Fibroblast of lung (primary cell): ENCODE data around the gene PMM2. TPM values are rescaled to one million over a fixed set of nuclear protein-coding genes. Genes with fewer than 3 reads are reported as not detected.

Source experiments
- DNase-seq, 2 donors: peaks; one replicate each; pipeline versions ENCODE4 v3.0.0 to v3.0.0-alpha.2; 2010; ENCODE audit warnings: low read depth in 2 of 2
- H2AFZ ChIP-seq: 2 replicates; pipeline ENCODE4 v1.5.1; 2012; ENCODE audit warnings: low read length, control low read depth, inconsistent platforms
- H3K27ac ChIP-seq: 2 replicates; pipeline ENCODE4 v1.5.1; 2011; ENCODE audit warnings: low read length, control low read depth; ENCODE audit not compliant: insufficient read depth
- H3K27me3 ChIP-seq: 2 replicates; pipeline ENCODE4 v1.5.1; 2011; ENCODE audit warnings: mild to moderate bottlenecking, low read length; ENCODE audit not compliant: control insufficient read depth, insufficient read depth
- H3K36me3 ChIP-seq: 2 replicates; pipeline ENCODE4 v1.5.1; 2011; ENCODE audit warnings: low read length; ENCODE audit not compliant: control insufficient read depth, insufficient read depth
- H3K4me1 ChIP-seq: 2 replicates; pipeline ENCODE4 v1.5.1; 2011; ENCODE audit warnings: low read length; ENCODE audit not compliant: control insufficient read depth, insufficient read depth; ENCODE audit errors: extremely low read depth
- H3K4me2 ChIP-seq: 2 replicates; pipeline ENCODE4 v1.5.1; 2011; ENCODE audit warnings: low read length, control low read depth; ENCODE audit not compliant: insufficient read depth; ENCODE audit errors: extremely low read depth
- H3K4me3 ChIP-seq, 4 experiments: fragments of 200-600 bp in 1 of 4; sonication (generic) in 1 of 4; replicated peaks in 1 of 4; 2 replicates each; pipeline ENCODE4 v1.5.1; 2011 to 2016; ENCODE audit warnings: low read length in 4 of 4, low read depth in 3 of 4, mild to moderate bottlenecking in 3 of 4, control low read depth in 2 of 4, inconsistent platforms in 1 of 4, mixed read lengths in 1 of 4; ENCODE audit not compliant: insufficient read depth in 1 of 4; ENCODE audit errors: control extremely low read depth in 1 of 4
- H3K79me2 ChIP-seq: 2 replicates; pipeline ENCODE4 v1.5.1; 2012; ENCODE audit warnings: mild to moderate bottlenecking, low read length, inconsistent platforms; ENCODE audit not compliant: control insufficient read depth, insufficient read depth
- H3K9ac ChIP-seq: 2 replicates; pipeline ENCODE4 v1.5.1; 2011; ENCODE audit warnings: mild to moderate bottlenecking, low read length, control low read depth; ENCODE audit not compliant: insufficient read depth
- H3K9me3 ChIP-seq: 2 replicates; pipeline ENCODE4 v1.5.1; 2012; ENCODE audit warnings: low read depth, low read length; ENCODE audit not compliant: control insufficient read depth, insufficient read depth
- H4K20me1 ChIP-seq: 2 replicates; pipeline ENCODE4 v1.5.1; 2011; ENCODE audit warnings: low read length; ENCODE audit not compliant: control insufficient read depth, insufficient read depth; ENCODE audit errors: extremely low read depth
- CTCF ChIP-seq, 2 donors: IDR thresholded peaks in 1 of 2; conservative IDR thresholded peaks in 1 of 2; 1 replicate in 1 of 2; 2 replicates in 1 of 2; pipeline ENCODE4 v1.5.1; 2011 to 2012; ENCODE audit warnings: low read length in 2 of 2, control low read depth in 1 of 2, inconsistent platforms in 1 of 2, low read depth in 1 of 2, mild to moderate bottlenecking in 1 of 2
- EZH2 ChIP-seq: IDR thresholded peaks from 2 replicates; pipeline ENCODE4 v1.5.1; 2012; ENCODE audit warnings: low read length, control low read depth, mild to moderate bottlenecking; ENCODE audit errors: missing control alignments
- polyA plus RNA-seq, 2 donors: library from polyadenylated mRNA; depleted of rRNA in 1 of 2; stranded (reverse) in 1 of 2; unstranded in 1 of 2; fragments of >200 nt; gene quantifications; 2 replicates each; pipeline ENCODE4 v1.2.1, GENCODE V29; 2011 to 2012; ENCODE audit warnings: missing spikeins in 1 of 2
- total RNA-seq: library from RNA; depleted of rRNA; stranded (reverse); fragments of >200 nt; gene quantifications from 2 replicates; pipeline ENCODE4 v1.2.1, GENCODE V29; 2014

Gene PMM2
- total and polyA plus RNA-seq, 2 donors (not counting 1 experiment from before 2014, with no cell fraction given), result 19.5 to 49.3 TPM

GRCh38 chr16:8893426-8893825 is 95.8 kb downstream of the PMM2 start:
- DNase-seq, result no peak
- Histone ChIP-seq H4K20me1 (no peaks in the 10 kb centered on the region), H3K4me3 (no peak overlapping the region), H3K36me3 (peaks cover 28% of the 10 kb centered on the region), H3K4me1 (peaks cover under 1% of the 10 kb centered on the region), H3K79me2 (no peaks in the 10 kb centered on the region), H3K27ac (no peak overlapping the region), H3K27me3 (no peaks in the 10 kb centered on the region), H3K9me3 (no peaks in the 10 kb centered on the region), H3K4me2 (no peak overlapping the region), H3K9ac (no peak overlapping the region), H2AFZ (no peak overlapping the region)
- TF ChIP-seq EZH2 (no peak), CTCF (conservative IDR thresholded peaks at IDR 0.05 in 1 of 2, IDR thresholded peaks at IDR 0.05 in 1 of 2; ENCODE audit: low read depth in 1 of 2, low read length in 2 of 2) (no peak)

- no peak overlapping the region for H3K27ac ChIP-seq
- peaks cover 33% of the 10 kb centered on the region for H3K36me3 ChIP-seq
Measured at GRCh38 chr16:8893976-8894690, 96.5 kb downstream of the PMM2 start.

More at GRCh38 chr16:8893976-8894690, 96.5 kb downstream of the PMM2 start:
- H3K27me3 ChIP-seq, result no peaks in the 10 kb centered on the region
- DNase-seq, result no peak
- no peaks in the 10 kb centered on the region for H3K4me1 ChIP-seq
- TF ChIP-seq EZH2 (no peak), CTCF (conservative IDR thresholded peaks at IDR 0.05 in 1 of 2, IDR thresholded peaks at IDR 0.05 in 1 of 2; ENCODE audit: low read depth in 1 of 2, low read length in 2 of 2) (no peak)
- no peaks in the 10 kb centered on the region for H4K20me1 ChIP-seq
- no peak overlapping the region for H3K4me3 ChIP-seq
- no peaks in the 10 kb centered on the region for H3K79me2 ChIP-seq
- H3K4me2 ChIP-seq, result no peak overlapping the region
- no peaks in the 10 kb centered on the region for H3K9me3 ChIP-seq
- no peak overlapping the region for H2AFZ ChIP-seq
- H3K9ac ChIP-seq, result no peak overlapping the region
